Endodermal cell (in vitro differentiated cells): ENCODE measurements around the gene YAE1. TPM values are rescaled to one million over a fixed set of nuclear protein-coding genes. Genes with fewer than 3 reads are reported as not detected.

Source experiments
- DNase-seq: peaks from one replicate; pipeline ENCODE4 v3.0.0-alpha.2; 2017
- H3K27ac ChIP-seq: 2 replicates; pipeline ENCODE4 v1.5.1; 2013; ENCODE audit warnings: mild to moderate bottlenecking, low read depth, low read length, moderate library complexity
- H3K27me3 ChIP-seq: 2 replicates; pipeline ENCODE4 v1.6.1; 2013; ENCODE audit warnings: mild to moderate bottlenecking, low read length, moderate library complexity; ENCODE audit not compliant: insufficient read depth, control insufficient read depth, poor library complexity, severe bottlenecking
- H3K36me3 ChIP-seq: 2 replicates; pipeline ENCODE4 v1.7.0; 2013; ENCODE audit warnings: mild to moderate bottlenecking, low read length, moderate library complexity; ENCODE audit not compliant: control insufficient read depth, insufficient read depth
- H3K4me1 ChIP-seq: one replicate; pipeline ENCODE4 v1.7.0; 2013; ENCODE audit warnings: low read length; ENCODE audit not compliant: control insufficient read depth, insufficient read depth
- H3K4me3 ChIP-seq: 2 replicates; pipeline ENCODE4 v1.5.1; 2013; ENCODE audit warnings: mild to moderate bottlenecking, low read length, moderate library complexity
- H3K9ac ChIP-seq: 2 replicates; pipeline ENCODE4 v1.6.1; 2013; ENCODE audit warnings: mild to moderate bottlenecking, low read length, moderate library complexity; ENCODE audit not compliant: poor library complexity, severe bottlenecking; ENCODE audit errors: extremely low read depth
- H3K9me3 ChIP-seq: 2 replicates; pipeline ENCODE4 v1.6.1; 2013; ENCODE audit warnings: mild to moderate bottlenecking, low read length, moderate library complexity; ENCODE audit not compliant: control insufficient read depth
- H3K27ac Mint-ChIP-seq: 2 replicates; pipeline ENCODE4 v1.8.0; 2020; ENCODE audit warnings: mixed read lengths
- H3K27me3 Mint-ChIP-seq: 2 replicates; pipeline ENCODE4 v1.8.0; 2021; ENCODE audit warnings: mild to moderate bottlenecking, mixed read lengths; ENCODE audit not compliant: insufficient read depth
- H3K36me3 Mint-ChIP-seq: 2 replicates; pipeline ENCODE4 v1.8.0; 2020; ENCODE audit warnings: low read depth, mixed read lengths
- H3K4me1 Mint-ChIP-seq: 2 replicates; pipeline ENCODE4 v1.8.0; 2020; ENCODE audit warnings: mixed read lengths
- H3K4me3 Mint-ChIP-seq: 2 replicates; pipeline ENCODE4 v1.8.0; 2020; ENCODE audit warnings: mild to moderate bottlenecking, moderate library complexity, mixed read lengths
- H3K9me3 Mint-ChIP-seq: 2 replicates; pipeline ENCODE4 v1.8.0; 2020; ENCODE audit warnings: mild to moderate bottlenecking, mixed read lengths
- WGBS, 2 experiments: methylation state at CpG; one replicate each; pipeline versions ENCODE4 v1.1.5 to v1.1.7; 2013; ENCODE audit warnings: missing lambda C conversion rate in 2 of 2, mixed read lengths in 1 of 2; ENCODE audit not compliant: insufficient coverage in 1 of 2, insufficient read length in 1 of 2; 5-methylcytosine and 5-hydroxymethylcytosine counted together
- total RNA-seq, 2 donors: library from RNA; stranded (reverse); fragmentation: NEBNext Ultra II Directional in 1 of 2; extraction: Animal tissue kit (Norgen Biotek cat#: 25700) in 1 of 2; gene quantifications; 2 replicates in 1 of 2; 3 replicates in 1 of 2; pipeline ENCODE4 v1.2.1, GENCODE V29; 2021
- TF ChIP-seq, protein P1 (sequence below): fragments of 200-600 bp; sonication (generic); conservative IDR thresholded peaks from 2 replicates; pipeline ENCODE4 v1.5.0; 2021; ENCODE audit warnings: antibody characterized with exemption, mild to moderate bottlenecking

YAE1 gene
- total RNA-seq, 2 donors from 2014 or later = 20.9 to 30.0 TPM

DNA sequence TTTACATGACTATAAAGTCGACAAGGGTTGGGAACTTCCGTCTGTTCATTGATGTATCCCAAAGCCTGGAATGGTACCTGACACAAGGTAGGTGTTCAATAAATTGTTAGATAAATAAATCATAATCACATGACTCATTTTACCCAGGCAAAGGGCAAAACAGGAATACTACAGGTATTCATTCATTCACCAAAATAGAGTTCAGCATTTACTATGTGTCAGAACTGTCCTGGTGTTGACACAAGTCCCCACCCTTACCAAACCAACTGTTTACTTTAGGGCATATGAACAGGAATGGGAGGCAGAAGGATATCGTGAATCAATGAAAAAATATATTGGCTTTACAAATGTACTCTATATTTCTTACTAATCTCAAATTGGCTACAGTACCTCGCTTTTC, 666 bp upstream of the YAE1 start:
- Mint-ChIP-seq H3K4me1 (peaks cover 17% of the 10 kb centered on the region), H3K27me3 (no peaks in the 10 kb centered on the region), H3K4me3 (peak overlapping the region; percentile 96), H3K27ac (peak overlapping the region; percentile 85), H3K36me3 (peaks cover 6% of the 10 kb centered on the region), H3K9me3 (no peaks in the 10 kb centered on the region)
- 29 to 60% methylated on average over 1 to 3 of the region's 4 CpGs for WGBS, 2 experiments
- Histone ChIP-seq H3K4me3 (peak overlapping the region; percentile 97), H3K4me1 (peaks cover 4% of the 10 kb centered on the region), H3K27me3 (no peaks in the 10 kb centered on the region), H3K9me3 (no peaks in the 10 kb centered on the region), H3K36me3 (peaks cover 11% of the 10 kb centered on the region), H3K27ac (no peak overlapping the region), H3K9ac (peak overlapping the region; percentile 86)
- DNase-seq = no peak
- TF ChIP-seq, protein P1, sequence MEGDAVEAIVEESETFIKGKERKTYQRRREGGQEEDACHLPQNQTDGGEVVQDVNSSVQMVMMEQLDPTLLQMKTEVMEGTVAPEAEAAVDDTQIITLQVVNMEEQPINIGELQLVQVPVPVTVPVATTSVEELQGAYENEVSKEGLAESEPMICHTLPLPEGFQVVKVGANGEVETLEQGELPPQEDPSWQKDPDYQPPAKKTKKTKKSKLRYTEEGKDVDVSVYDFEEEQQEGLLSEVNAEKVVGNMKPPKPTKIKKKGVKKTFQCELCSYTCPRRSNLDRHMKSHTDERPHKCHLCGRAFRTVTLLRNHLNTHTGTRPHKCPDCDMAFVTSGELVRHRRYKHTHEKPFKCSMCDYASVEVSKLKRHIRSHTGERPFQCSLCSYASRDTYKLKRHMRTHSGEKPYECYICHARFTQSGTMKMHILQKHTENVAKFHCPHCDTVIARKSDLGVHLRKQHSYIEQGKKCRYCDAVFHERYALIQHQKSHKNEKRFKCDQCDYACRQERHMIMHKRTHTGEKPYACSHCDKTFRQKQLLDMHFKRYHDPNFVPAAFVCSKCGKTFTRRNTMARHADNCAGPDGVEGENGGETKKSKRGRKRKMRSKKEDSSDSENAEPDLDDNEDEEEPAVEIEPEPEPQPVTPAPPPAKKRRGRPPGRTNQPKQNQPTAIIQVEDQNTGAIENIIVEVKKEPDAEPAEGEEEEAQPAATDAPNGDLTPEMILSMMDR = no peak

- WGBS, 2 experiments = 76% methylated on average over 2 of the region's 2 CpGs; no CpG with 5 or more reads in 1 of the 2 experiments
- H3K9ac ChIP-seq = peak overlapping the region; percentile 86
- peak overlapping the region; percentile 96 for H3K4me3 Mint-ChIP-seq
- no peak for DNase-seq
- no peaks in the 10 kb centered on the region for H3K27me3 Mint-ChIP-seq
- H3K36me3 ChIP-seq = peaks cover 28% of the 10 kb centered on the region
- peak overlapping the region; percentile 97 for H3K4me3 ChIP-seq
- TF ChIP-seq, protein P1 = no peak
- peaks cover 16% of the 10 kb centered on the region for H3K36me3 Mint-ChIP-seq
- H3K27me3 ChIP-seq = no peaks in the 10 kb centered on the region
- peaks cover 8% of the 10 kb centered on the region for H3K4me1 Mint-ChIP-seq
- H3K27ac Mint-ChIP-seq = no peak overlapping the region
- H3K4me1 ChIP-seq = no peaks in the 10 kb centered on the region
- H3K27ac ChIP-seq = no peak overlapping the region
- no peaks in the 10 kb centered on the region for H3K9me3 Mint-ChIP-seq
- no peaks in the 10 kb centered on the region for H3K9me3 ChIP-seq
Measured at GRCh38 chr7:39567294-39567693, 1.1 kb downstream of the YAE1 start.

DNA sequence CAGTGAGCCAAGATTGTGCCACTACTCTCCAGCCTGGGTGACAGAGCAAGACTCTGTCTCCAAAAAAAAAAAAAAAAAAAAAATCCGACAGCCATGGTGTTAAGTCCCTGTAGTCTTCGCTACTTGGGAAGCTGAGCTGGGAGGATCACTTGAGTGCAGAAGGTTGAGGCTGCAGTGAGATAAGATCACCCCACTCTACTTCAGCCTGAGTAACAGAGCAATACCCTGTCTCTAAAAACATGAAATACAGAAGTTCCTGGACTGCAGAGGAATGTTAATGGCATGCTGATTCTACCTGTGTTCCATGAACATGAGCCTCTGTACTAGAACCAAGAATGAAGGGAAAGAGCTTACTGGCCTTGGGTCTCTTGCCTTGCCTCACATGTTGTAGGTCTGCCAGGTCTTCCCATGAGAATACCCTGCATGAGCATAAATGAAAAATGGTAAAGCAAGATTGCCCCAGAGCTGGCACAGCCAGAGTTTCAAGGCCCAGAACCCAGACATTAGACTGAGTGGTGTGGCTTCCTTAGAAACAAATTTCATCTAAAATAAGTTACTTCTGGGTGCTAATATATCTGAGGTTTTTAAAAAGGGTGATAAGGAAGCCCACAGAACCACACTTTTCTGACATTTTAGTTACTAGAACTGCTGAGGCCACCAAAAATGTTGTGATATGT, 8.6 kb downstream of the YAE1 start:
- peaks cover 64% of the 10 kb centered on the region for H3K36me3 Mint-ChIP-seq
- Histone ChIP-seq H3K9me3 (peaks cover 14% of the 10 kb centered on the region), H3K36me3 (peaks cover 54% of the 10 kb centered on the region), H3K4me3 (no peak overlapping the region), H3K4me1 (no peaks in the 10 kb centered on the region), H3K27me3 (no peaks in the 10 kb centered on the region), H3K9ac (no peak overlapping the region), H3K27ac (no peak overlapping the region)
- no peak for DNase-seq
- TF ChIP-seq, protein P1 = no peak
- H3K9me3 Mint-ChIP-seq = peaks cover 22% of the 10 kb centered on the region
- H3K4me1 Mint-ChIP-seq = no peaks in the 10 kb centered on the region
- no peaks in the 10 kb centered on the region for H3K27me3 Mint-ChIP-seq
- WGBS, 2 experiments = 100% methylated on average over 1 of the region's 2 CpGs; no CpG with 5 or more reads in 1 of the 2 experiments
- no peak overlapping the region for H3K4me3 Mint-ChIP-seq
- no peak overlapping the region for H3K27ac Mint-ChIP-seq
